ENCODE data around the gene CDCP1. TPM values are rescaled to one million over a fixed set of nuclear protein-coding genes. Genes with fewer than 3 reads are reported as not detected.

Gene CDCP1
- total RNA-seq, 1 donor from 2014 or later = 0.71 TPM

DNA sequence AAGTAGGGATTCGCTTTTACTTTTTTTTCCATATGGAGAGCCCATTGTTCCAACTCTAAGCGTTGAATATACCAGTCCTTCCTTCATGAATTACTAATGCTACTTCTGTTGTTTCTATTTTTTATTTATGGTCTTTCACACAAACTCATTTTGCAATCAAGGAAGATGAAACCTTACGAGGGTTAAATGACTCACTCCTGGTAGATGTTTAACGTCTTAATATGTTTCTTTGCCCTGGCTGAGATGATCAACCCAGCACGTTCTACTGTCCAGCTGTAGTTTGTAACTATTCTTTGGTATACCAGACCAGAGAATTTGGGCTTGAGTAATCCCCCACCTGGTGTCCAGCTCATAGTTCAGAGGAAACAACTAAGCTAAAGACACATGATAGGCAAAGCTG lies 23.1 kb downstream of the CDCP1 start:
- peaks cover 1% of the 10 kb centered on the region for H3K9me3 Mint-ChIP-seq (ENCODE audit: unreplicated experiment)
- TF ChIP-seq, protein P1, sequence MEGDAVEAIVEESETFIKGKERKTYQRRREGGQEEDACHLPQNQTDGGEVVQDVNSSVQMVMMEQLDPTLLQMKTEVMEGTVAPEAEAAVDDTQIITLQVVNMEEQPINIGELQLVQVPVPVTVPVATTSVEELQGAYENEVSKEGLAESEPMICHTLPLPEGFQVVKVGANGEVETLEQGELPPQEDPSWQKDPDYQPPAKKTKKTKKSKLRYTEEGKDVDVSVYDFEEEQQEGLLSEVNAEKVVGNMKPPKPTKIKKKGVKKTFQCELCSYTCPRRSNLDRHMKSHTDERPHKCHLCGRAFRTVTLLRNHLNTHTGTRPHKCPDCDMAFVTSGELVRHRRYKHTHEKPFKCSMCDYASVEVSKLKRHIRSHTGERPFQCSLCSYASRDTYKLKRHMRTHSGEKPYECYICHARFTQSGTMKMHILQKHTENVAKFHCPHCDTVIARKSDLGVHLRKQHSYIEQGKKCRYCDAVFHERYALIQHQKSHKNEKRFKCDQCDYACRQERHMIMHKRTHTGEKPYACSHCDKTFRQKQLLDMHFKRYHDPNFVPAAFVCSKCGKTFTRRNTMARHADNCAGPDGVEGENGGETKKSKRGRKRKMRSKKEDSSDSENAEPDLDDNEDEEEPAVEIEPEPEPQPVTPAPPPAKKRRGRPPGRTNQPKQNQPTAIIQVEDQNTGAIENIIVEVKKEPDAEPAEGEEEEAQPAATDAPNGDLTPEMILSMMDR (IDR thresholded peaks at IDR 0.05; ENCODE audit: partially characterized antibody, unreplicated experiment) = no peak
- no peak overlapping the region for H3K4me3 Mint-ChIP-seq (ENCODE audit: unreplicated experiment)
- no peaks in the 10 kb centered on the region for H3K36me3 Mint-ChIP-seq (ENCODE audit: unreplicated experiment)
- H3K27me3 Mint-ChIP-seq (ENCODE audit: unreplicated experiment) = peaks cover 2% of the 10 kb centered on the region
- no peak for DNase-seq
- H3K27ac Mint-ChIP-seq (ENCODE audit: unreplicated experiment) = no peak overlapping the region
- H3K4me1 Mint-ChIP-seq (ENCODE audit: low read depth, unreplicated experiment) = peaks cover 7% of the 10 kb centered on the region

DNA sequence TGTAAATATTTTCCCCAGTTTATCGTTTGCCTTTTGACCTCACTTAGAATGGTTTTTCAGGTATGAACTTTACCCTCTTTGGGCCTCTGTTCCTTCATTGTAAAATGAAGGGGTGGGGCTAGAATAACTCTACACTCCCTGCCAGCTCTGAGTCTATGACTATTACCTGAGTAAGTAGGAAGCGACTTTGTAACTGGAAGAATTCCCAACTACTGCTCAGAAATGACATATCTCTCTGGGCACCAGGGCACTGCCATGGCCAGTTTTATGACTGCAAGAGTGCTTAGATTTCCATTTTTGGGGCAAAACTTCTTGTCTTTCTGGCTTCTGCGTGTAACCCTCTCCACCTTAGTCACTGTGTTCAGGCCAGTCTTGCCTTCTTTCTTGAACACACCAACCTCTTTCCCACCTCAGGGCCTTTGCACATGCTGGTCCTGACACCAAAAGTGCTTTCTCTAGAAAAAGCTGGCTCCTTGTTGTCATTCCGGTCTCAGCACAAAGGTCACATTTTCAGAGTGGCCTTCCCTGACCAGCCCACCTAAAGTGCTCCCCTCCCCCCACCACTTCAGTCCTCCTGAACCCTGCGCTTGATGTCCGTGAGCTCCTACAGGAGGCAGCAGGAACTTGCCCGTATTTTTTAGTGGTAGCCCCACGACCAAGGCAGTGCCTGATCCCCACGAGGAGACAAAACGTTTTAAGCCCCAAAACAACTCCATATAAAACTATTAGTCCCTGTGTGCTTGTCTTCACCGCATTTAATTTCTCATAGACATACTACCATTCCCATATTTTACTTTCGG lies 25.6 kb downstream of the CDCP1 start:
- H3K27me3 Mint-ChIP-seq (ENCODE audit: unreplicated experiment) = peaks cover 2% of the 10 kb centered on the region
- peaks cover 7% of the 10 kb centered on the region for H3K4me1 Mint-ChIP-seq (ENCODE audit: low read depth, unreplicated experiment)
- no peaks in the 10 kb centered on the region for H3K36me3 Mint-ChIP-seq (ENCODE audit: unreplicated experiment)

DNA sequence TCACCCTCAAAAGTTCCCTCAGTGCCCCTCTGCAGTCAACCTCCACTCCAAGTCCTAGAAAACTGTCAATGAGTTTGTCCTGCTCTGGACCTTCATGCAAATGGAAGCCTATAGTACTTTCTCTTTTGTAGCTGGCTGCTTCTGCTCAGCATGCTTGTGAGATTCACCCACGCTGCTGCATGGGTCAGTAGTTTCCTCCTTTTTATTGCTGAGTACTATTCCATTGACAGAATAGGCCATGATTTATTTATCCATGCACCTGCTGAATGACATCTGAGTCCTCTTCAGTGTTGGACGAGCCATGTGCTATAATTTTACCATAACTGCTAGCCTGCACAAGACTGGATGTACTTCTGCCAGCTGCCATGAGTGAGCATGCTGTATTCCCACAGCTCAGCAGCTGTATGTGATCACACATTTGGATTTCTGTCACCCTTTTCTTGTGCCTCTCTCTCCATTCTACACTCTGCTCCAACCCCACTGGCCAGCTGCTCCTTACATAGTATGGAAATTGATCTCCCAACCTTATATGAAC lies 26.3 kb downstream of the CDCP1 start:
- no peaks in the 10 kb centered on the region for H3K9me3 Mint-ChIP-seq (ENCODE audit: unreplicated experiment)
- H3K27ac Mint-ChIP-seq (ENCODE audit: unreplicated experiment) = no peak overlapping the region
- peaks cover 2% of the 10 kb centered on the region for H3K27me3 Mint-ChIP-seq (ENCODE audit: unreplicated experiment)
- TF ChIP-seq, protein P1 (IDR thresholded peaks at IDR 0.05; ENCODE audit: partially characterized antibody, unreplicated experiment) = no peak
- no peak overlapping the region for H3K4me3 Mint-ChIP-seq (ENCODE audit: unreplicated experiment)
- H3K36me3 Mint-ChIP-seq (ENCODE audit: unreplicated experiment) = no peaks in the 10 kb centered on the region
- no peak for DNase-seq
- H3K4me1 Mint-ChIP-seq (ENCODE audit: low read depth, unreplicated experiment) = peaks cover 7% of the 10 kb centered on the region

More for the DNA sequence above, 25.6 kb downstream of the CDCP1 start:
- Mint-ChIP-seq H3K4me3 (ENCODE audit: unreplicated experiment) (no peak overlapping the region), H3K9me3 (ENCODE audit: unreplicated experiment) (no peaks in the 10 kb centered on the region), H3K27ac (ENCODE audit: unreplicated experiment) (no peak overlapping the region)
- DNase-seq = no peak
- TF ChIP-seq, protein P1 (IDR thresholded peaks at IDR 0.05; ENCODE audit: partially characterized antibody, unreplicated experiment) = no peak

DNA sequence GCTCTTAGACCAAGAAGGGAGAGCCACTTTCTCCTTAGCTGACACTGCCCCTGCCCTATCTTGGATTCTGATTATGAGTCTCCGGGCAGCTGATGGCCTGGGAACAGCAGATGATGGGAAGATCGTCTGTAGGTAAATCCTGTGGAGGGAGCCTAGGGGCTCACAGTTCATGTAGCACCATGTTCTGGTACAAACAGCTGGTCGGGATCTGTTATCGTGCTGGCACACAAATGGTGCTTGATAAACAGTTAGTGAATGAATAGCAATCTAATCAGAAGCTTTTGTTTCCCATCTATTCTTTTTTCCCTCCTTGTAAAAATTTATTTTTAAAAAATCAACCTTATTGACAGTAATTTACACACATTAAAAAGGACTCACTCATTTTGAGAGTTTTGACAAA lies 26.8 kb downstream of the CDCP1 start:
- TF ChIP-seq, protein P1 (IDR thresholded peaks at IDR 0.05; ENCODE audit: partially characterized antibody, unreplicated experiment) = no peak
- Mint-ChIP-seq H3K36me3 (ENCODE audit: unreplicated experiment) (no peaks in the 10 kb centered on the region), H3K27ac (ENCODE audit: unreplicated experiment) (no peak overlapping the region), H3K4me1 (ENCODE audit: low read depth, unreplicated experiment) (peaks cover 7% of the 10 kb centered on the region), H3K9me3 (ENCODE audit: unreplicated experiment) (no peaks in the 10 kb centered on the region), H3K27me3 (ENCODE audit: unreplicated experiment) (peaks cover 2% of the 10 kb centered on the region), H3K4me3 (ENCODE audit: unreplicated experiment) (no peak overlapping the region)
- no peak for DNase-seq

DNA sequence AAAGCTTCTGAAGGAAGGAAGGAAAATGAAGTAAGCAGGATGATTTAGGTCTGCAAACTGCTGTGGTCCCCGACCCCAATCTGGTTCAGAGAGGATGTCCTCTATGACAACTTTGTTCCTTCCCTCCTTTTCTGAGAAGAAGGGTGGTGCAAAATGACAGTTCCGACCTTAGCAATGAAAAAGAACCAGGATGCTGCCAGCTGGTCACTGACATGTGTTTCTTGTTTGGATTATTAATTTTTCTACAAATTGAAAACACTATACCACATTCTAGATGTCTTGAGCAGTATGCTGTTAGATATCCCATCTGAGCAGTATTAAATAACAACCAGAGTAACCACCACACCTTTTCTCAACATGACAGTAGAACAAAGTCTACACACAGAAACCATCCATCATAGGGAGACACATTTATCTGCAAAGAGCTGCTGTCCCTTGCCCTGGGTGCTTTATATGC lies 27.5 kb downstream of the CDCP1 start:
- Mint-ChIP-seq H3K9me3 (ENCODE audit: unreplicated experiment) (no peaks in the 10 kb centered on the region), H3K4me3 (ENCODE audit: unreplicated experiment) (no peak overlapping the region), H3K4me1 (ENCODE audit: low read depth, unreplicated experiment) (peaks cover 7% of the 10 kb centered on the region), H3K36me3 (ENCODE audit: unreplicated experiment) (no peaks in the 10 kb centered on the region), H3K27ac (ENCODE audit: unreplicated experiment) (no peak overlapping the region), H3K27me3 (ENCODE audit: unreplicated experiment) (peaks cover 2% of the 10 kb centered on the region)
- DNase-seq = no peak
- TF ChIP-seq, protein P1 (IDR thresholded peaks at IDR 0.05; ENCODE audit: partially characterized antibody, unreplicated experiment) = no peak

All from glutamatergic neuron (in vitro differentiated cells).